GM19240 (cell line): ENCODE results near the gene TYSND1.
"Not testable (repeated sequence)": the region's sequence is repeated elsewhere in the genome, so short reads cannot be mapped to it uniquely, and the experiment has no call there.

Experiments used
- DNase-seq: peaks from one replicate; pipeline ENCODE4 v3.0.0; 2011; ENCODE audit warnings: low spot score; ENCODE audit not compliant: insufficient read length

Gene TYSND1

GRCh38 chr10:70163448-70163847 lies 16.9 kb upstream of the TYSND1 start:
- DNase-seq: no peak

GRCh38 chr10:70162892-70163201 lies 16.3 kb upstream of the TYSND1 start:
- DNase-seq: no peak

GRCh38 chr10:70162151-70162891 lies 15.8 kb upstream of the TYSND1 start:
- DNase-seq: no peak

GRCh38 chr10:70160798-70161197 lies 14.3 kb upstream of the TYSND1 start:
- no peak for DNase-seq

- not testable (repeated sequence) for DNase-seq
Measured at GRCh38 chr10:70159366-70159765, 12.9 kb upstream of the TYSND1 start.

GRCh38 chr10:70158113-70158512 lies 11.6 kb upstream of the TYSND1 start:
- no peak for DNase-seq

GRCh38 chr10:70155255-70155838 lies 8.8 kb upstream of the TYSND1 start:
- DNase-seq: no peak

GRCh38 chr10:70148516-70148915 lies 2.0 kb upstream of the TYSND1 start:
- DNase-seq: no peak

- no peak for DNase-seq
Measured at GRCh38 chr10:70147259-70147625, 742 bp upstream of the TYSND1 start.

- DNase-seq: peak; percentile 56
Measured at GRCh38 chr10:70145666-70146488, 623 bp downstream of the TYSND1 start.

- no peak for DNase-seq
Measured at GRCh38 chr10:70145166-70145665, 1.3 kb downstream of the TYSND1 start.

- DNase-seq: no peak
Measured at GRCh38 chr10:70144372-70145110, 2.0 kb downstream of the TYSND1 start.

- DNase-seq: no peak
Measured at GRCh38 chr10:70142555-70142954, 3.9 kb downstream of the TYSND1 start.

- DNase-seq: no peak
Measured at GRCh38 chr10:70140297-70140696, 6.2 kb downstream of the TYSND1 start.

- DNase-seq: no peak
Measured at GRCh38 chr10:70139997-70140250, 6.6 kb downstream of the TYSND1 start.

- no peak for DNase-seq
Measured at GRCh38 chr10:70139151-70139996, 7.1 kb downstream of the TYSND1 start.

GRCh38 chr10:70137927-70138883 lies 8.3 kb downstream of the TYSND1 start:
- DNase-seq: no peak

GRCh38 chr10:70137135-70137534 lies 9.4 kb downstream of the TYSND1 start:
- DNase-seq: no peak

- DNase-seq: no peak
Measured at GRCh38 chr10:70135684-70136083, 10.8 kb downstream of the TYSND1 start.

GRCh38 chr10:70135046-70135445 lies 11.5 kb downstream of the TYSND1 start:
- DNase-seq: no peak
